ENCODE measurements around the gene DDX21. TPM values are rescaled to one million over a fixed set of nuclear protein-coding genes. Genes with fewer than 3 reads are reported as not detected.

The DDX21 gene
- total and polyA plus RNA-seq, 2 of the 13 experiments (the other 11 are each of a cell fraction or from before 2014, with no cell fraction given): 52.5 to 147 TPM

GRCh38 chr10:68955832-68956532 lies at the start of gene DDX21 (continued):
- TF ChIP-seq ZNF296 (CRISPR knock-in tag; conservative IDR thresholded peaks at IDR 0.05): no peak
- TF ChIP-seq HNRNPK (IDR thresholded peaks at IDR 0.05; ENCODE audit: low read depth, low read length, poor library complexity, severe bottlenecking): peak; percentile 28
- no peak for TF ChIP-seq ZNF441 (CRISPR knock-in tag; IDR thresholded peaks at IDR 0.05; ENCODE audit: borderline replicate concordance)
- TF ChIP-seq KLF9 (CRISPR knock-in tag; IDR thresholded peaks at IDR 0.05; ENCODE audit: low read depth): peak; percentile 57; the same call in 1 of the 2 replicates
- peak; percentile 79 for TF ChIP-seq ATF2 (CRISPR knock-in tag; IDR thresholded peaks at IDR 0.05)
- peak; percentile 9 for TF ChIP-seq ZNF256 (CRISPR knock-in tag; conservative IDR thresholded peaks at IDR 0.05)
- peak; percentile 59; the same call in 1 of the 2 replicates for TF ChIP-seq ZNF670 (CRISPR knock-in tag; IDR thresholded peaks at IDR 0.05; ENCODE audit: borderline replicate concordance)
- TF ChIP-seq CENPT (CRISPR knock-in tag; IDR thresholded peaks at IDR 0.05; ENCODE audit: low read depth): no peak
- no peak for TF ChIP-seq SRF (IDR thresholded peaks at IDR 0.05; ENCODE audit: low read depth, low read length)
- TF ChIP-seq NCOA1 (CRISPR knock-in tag; IDR thresholded peaks at IDR 0.05): no peak
- peak; percentile 44; the same call in 1 of the 2 replicates for TF ChIP-seq MAZ (IDR thresholded peaks at IDR 0.05; ENCODE audit: borderline replicate concordance, low read depth, low read length)
- TF ChIP-seq MAZ (CRISPR knock-in tag; IDR thresholded peaks at IDR 0.05; ENCODE audit: low read depth): no peak; the same call in 1 of the 2 replicates
- TF ChIP-seq ZBTB40 (IDR thresholded peaks at IDR 0.05): peak; percentile 84
- TF ChIP-seq ZBTB40 (CRISPR knock-in tag; IDR thresholded peaks at IDR 0.05): no peak
- TF ChIP-seq BORCS8-MEF2B (CRISPR knock-in tag; IDR thresholded peaks at IDR 0.05): peak; percentile 34; the same call in 1 of the 2 replicates
- TF ChIP-seq ZNF564 (CRISPR knock-in tag; IDR thresholded peaks at IDR 0.05): 0 out of 2 replicates have a peak, but pooled peaks have one; percentile 57
- no peak for TF ChIP-seq JDP2 (CRISPR knock-in tag; IDR thresholded peaks at IDR 0.05; ENCODE audit: borderline replicate concordance)
- 0 out of 2 replicates have a peak, but pooled peaks have one; percentile 35 for TF ChIP-seq DDIT3 (CRISPR knock-in tag; IDR thresholded peaks at IDR 0.05)
- TF ChIP-seq NCOR1 (IDR thresholded peaks at IDR 0.05; ENCODE audit: borderline replicate concordance, low read length): peak; percentile 4; the same call in 1 of the 2 replicates

Measured in HepG2 (cell line).